B cell (primary cell): Measurements from ENCODE around the gene SDK1. TPM values are rescaled to one million over a fixed set of nuclear protein-coding genes. Genes with fewer than 3 reads are reported as not detected.

ENCODE experiments used
- ATAC-seq: fragments of 200-7000 bp; cut with Tn5 transposase; one replicate; pipeline ENCODE4 v1.10.0; 2021; ENCODE audit warnings: low read depth, mild to moderate bottlenecking, moderate number of reproducible peaks, moderate library complexity
- CTCF ChIA-PET: fragments of 350-600 bp; sonication (Branson Sonifier 250); formaldehyde crosslinking; loops from one replicate; lab custom pipeline; 2021; ENCODE audit warnings: antibody characterized with exemption, inconsistent platforms; lab: Charles Lee
- POLR2A ChIA-PET: fragments of 350-600 bp; sonication (Branson Sonifier 250); formaldehyde crosslinking; loops from one replicate; lab custom pipeline; 2021; ENCODE audit warnings: antibody characterized with exemption; lab: Charles Lee
- DNase-seq: peaks from one replicate; pipeline ENCODE4 v3.0.0; 2013
- H2AFZ ChIP-seq: 2 replicates; pipeline ENCODE4 v1.6.1; 2012; ENCODE audit warnings: mild to moderate bottlenecking, low read depth, low read length; ENCODE audit not compliant: insufficient read depth, poor library complexity, severe bottlenecking
- H3K27ac ChIP-seq, 2 donors: 1 replicate in 1 of 2; 2 replicates in 1 of 2; pipeline ENCODE4 v1.5.1; 2012 to 2013; ENCODE audit warnings: low read length in 2 of 2, mild to moderate bottlenecking in 2 of 2, moderate library complexity in 1 of 2
- H3K27me3 ChIP-seq, 4 experiments: fragments of 200-600 bp in 1 of 4; sonication (generic) in 1 of 4; replicated peaks in 1 of 4; 1 replicate in 2 of 4; 2 replicates in 2 of 4; pipeline versions ENCODE4 v1.6.1 to v1.7.0; 2013 to 2016; ENCODE audit warnings: low read length in 3 of 4, mild to moderate bottlenecking in 2 of 4, mixed read lengths in 1 of 4, moderate library complexity in 1 of 4; ENCODE audit not compliant: insufficient read depth in 4 of 4, control insufficient read depth in 3 of 4; ENCODE audit errors: control extremely low read depth in 1 of 4
- H3K36me3 ChIP-seq, 2 experiments: replicated peaks in 1 of 2; 1 replicate in 1 of 2; 2 replicates in 1 of 2; pipeline versions ENCODE4 v1.6.1 to v1.7.1; 2013; ENCODE audit warnings: low read length in 1 of 2; ENCODE audit not compliant: insufficient read depth in 2 of 2, control insufficient read depth in 1 of 2; ENCODE audit errors: control extremely low read depth in 1 of 2, extremely low read depth in 1 of 2
- H3K4me1 ChIP-seq, 2 donors: fragments of 200-600 bp in 1 of 2; sonication (generic) in 1 of 2; 1 replicate in 1 of 2; 2 replicates in 1 of 2; pipeline versions ENCODE4 v1.5.1 to v1.6.1; 2013 to 2017; ENCODE audit warnings: low read length in 2 of 2; ENCODE audit not compliant: control insufficient read depth in 2 of 2, insufficient read depth in 2 of 2
- H3K4me2 ChIP-seq: replicated peaks from 2 replicates; pipeline ENCODE3; 2012; ENCODE audit warnings: mild to moderate bottlenecking, low read depth, low read length; ENCODE audit not compliant: poor library complexity, severe bottlenecking
- H3K4me3 ChIP-seq, 5 experiments: fragments of 200-600 bp in 1 of 5; sonication (generic) in 1 of 5; 1 replicate in 3 of 5; 2 replicates in 2 of 5; pipeline versions ENCODE4 v1.5.1 to v1.7.0; 2011 to 2016; ENCODE audit warnings: low read length in 4 of 5, mild to moderate bottlenecking in 4 of 5, low read depth in 2 of 5, control low read depth in 1 of 5, moderate library complexity in 1 of 5; ENCODE audit not compliant: insufficient read depth in 1 of 5; ENCODE audit errors: control extremely low read depth in 1 of 5, extremely low read depth in 1 of 5
- H3K79me2 ChIP-seq: fragments of 200-600 bp; sonication (generic); one replicate; pipeline ENCODE4 v1.6.0; 2016; ENCODE audit warnings: low read length; ENCODE audit not compliant: control insufficient read depth, insufficient read depth
- H3K9ac ChIP-seq: fragments of 200-600 bp; sonication (generic); 2 replicates; pipeline ENCODE4 v1.6.1; 2017; ENCODE audit warnings: mild to moderate bottlenecking, low read length, moderate library complexity
- H3K9me3 ChIP-seq, 3 donors: one replicate each; pipeline versions ENCODE4 v1.6.1 to v1.7.1; 2013; ENCODE audit warnings: low read length in 2 of 3; ENCODE audit not compliant: control insufficient read depth in 2 of 3, insufficient read depth in 1 of 3; ENCODE audit errors: control extremely low read depth in 1 of 3
- H4K20me1 ChIP-seq: 2 replicates; pipeline ENCODE4 v1.6.0; 2012; ENCODE audit warnings: mild to moderate bottlenecking, low read length; ENCODE audit not compliant: insufficient read depth, control insufficient read depth, poor library complexity, severe bottlenecking
- H3K27ac Mint-ChIP-seq: one replicate; pipeline ENCODE4 v1.8.0; 2021; ENCODE audit warnings: mixed read lengths
- H3K27me3 Mint-ChIP-seq: one replicate; pipeline ENCODE4 v1.8.0; 2021; ENCODE audit warnings: mixed read lengths
- H3K4me1 Mint-ChIP-seq: one replicate; pipeline ENCODE4 v1.8.0; 2021; ENCODE audit warnings: mixed read lengths
- H3K4me3 Mint-ChIP-seq: one replicate; pipeline ENCODE4 v1.8.0; 2021; ENCODE audit warnings: mixed read lengths
- H3K9me3 Mint-ChIP-seq: one replicate; pipeline ENCODE4 v1.8.0; 2022; ENCODE audit warnings: mixed read lengths; ENCODE audit not compliant: insufficient read depth
- EZH2 ChIP-seq: IDR thresholded peaks from 2 replicates; pipeline ENCODE4 v1.6.1; 2012; ENCODE audit warnings: borderline replicate concordance, low read depth, mild to moderate bottlenecking, moderate library complexity, low read length; ENCODE audit not compliant: insufficient read depth, poor library complexity, severe bottlenecking
- WGBS: methylation state at CpG from one replicate; pipeline ENCODE4 v1.1.5; 2013; ENCODE audit warnings: missing lambda C conversion rate; ENCODE audit not compliant: insufficient coverage; 5-methylcytosine and 5-hydroxymethylcytosine counted together
- intact Hi-C: fragments of 100-400 bp; cut with micrococcal nuclease; formaldehyde crosslinking; loops from one replicate; pipeline ENCODE4 v1.10.0; 2022
- polyA plus RNA-seq: library from polyadenylated mRNA; depleted of rRNA; stranded (reverse); fragments of >200 nt; gene quantifications from 2 replicates; pipeline ENCODE4 v1.2.3, GENCODE V29; 2012
- total RNA-seq, 2 donors: library from RNA; stranded (reverse); fragments of 120-200 nt in 1 of 2; gene quantifications; 1 replicate in 1 of 2; 2 replicates in 1 of 2; pipeline versions ENCODE4 v1.2.3 to v1.2.4, GENCODE V29; 2013 to 2022
- TF ChIP-seq, protein P1 (sequence below): fragments of 200-600 bp; IDR thresholded peaks from one replicate; pipeline ENCODE4 v1.8.0; 2022; ENCODE audit warnings: antibody characterized with exemption, mild to moderate bottlenecking

The SDK1 gene
- total and polyA plus RNA-seq, 2 donors (not counting 1 experiment from before 2014, with no cell fraction given) = 0.73 to 2.0 TPM

DNA sequence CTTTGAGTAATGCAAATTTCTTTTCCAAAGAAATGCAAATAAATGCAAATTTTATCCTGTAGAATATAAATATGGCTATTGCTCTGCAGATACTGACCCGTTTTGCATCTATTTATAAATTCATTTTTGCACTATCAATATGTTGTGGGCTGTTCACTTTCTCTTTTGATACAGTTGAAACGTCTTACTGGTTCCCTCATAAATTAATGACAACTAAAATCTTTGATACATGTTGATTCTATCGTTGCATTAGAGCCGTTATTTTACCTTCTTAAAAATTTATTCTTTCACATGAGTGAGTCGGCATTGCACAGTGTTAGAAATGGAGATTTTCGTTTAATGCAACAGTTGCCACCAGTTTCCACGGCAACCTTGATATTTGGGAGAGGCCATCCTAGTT lies 691.8 kb downstream of the SDK1 start:
- H3K27me3 Mint-ChIP-seq = peaks cover 18% of the 10 kb centered on the region
- TF ChIP-seq, protein P1, sequence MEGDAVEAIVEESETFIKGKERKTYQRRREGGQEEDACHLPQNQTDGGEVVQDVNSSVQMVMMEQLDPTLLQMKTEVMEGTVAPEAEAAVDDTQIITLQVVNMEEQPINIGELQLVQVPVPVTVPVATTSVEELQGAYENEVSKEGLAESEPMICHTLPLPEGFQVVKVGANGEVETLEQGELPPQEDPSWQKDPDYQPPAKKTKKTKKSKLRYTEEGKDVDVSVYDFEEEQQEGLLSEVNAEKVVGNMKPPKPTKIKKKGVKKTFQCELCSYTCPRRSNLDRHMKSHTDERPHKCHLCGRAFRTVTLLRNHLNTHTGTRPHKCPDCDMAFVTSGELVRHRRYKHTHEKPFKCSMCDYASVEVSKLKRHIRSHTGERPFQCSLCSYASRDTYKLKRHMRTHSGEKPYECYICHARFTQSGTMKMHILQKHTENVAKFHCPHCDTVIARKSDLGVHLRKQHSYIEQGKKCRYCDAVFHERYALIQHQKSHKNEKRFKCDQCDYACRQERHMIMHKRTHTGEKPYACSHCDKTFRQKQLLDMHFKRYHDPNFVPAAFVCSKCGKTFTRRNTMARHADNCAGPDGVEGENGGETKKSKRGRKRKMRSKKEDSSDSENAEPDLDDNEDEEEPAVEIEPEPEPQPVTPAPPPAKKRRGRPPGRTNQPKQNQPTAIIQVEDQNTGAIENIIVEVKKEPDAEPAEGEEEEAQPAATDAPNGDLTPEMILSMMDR = no peak
- TF ChIP-seq EZH2 = no peak
- no peaks in the 10 kb centered on the region for H3K79me2 ChIP-seq
- H3K4me1 Mint-ChIP-seq = no peaks in the 10 kb centered on the region
- intact Hi-C loops = no loop called here
- no peaks in the 10 kb centered on the region for H3K4me1 ChIP-seq
- DNase-seq (no peak), ATAC-seq (no peak)
- 100% methylated on average over 2 of the region's 7 CpGs for WGBS
- H3K4me3 Mint-ChIP-seq = no peak overlapping the region
- no peak overlapping the region for H3K4me2 ChIP-seq
- ChIA-PET CTCF (no interaction called here), POLR2A (no interaction called here)
- no peak overlapping the region for H3K27ac Mint-ChIP-seq
- H4K20me1 ChIP-seq = no peaks in the 10 kb centered on the region
- H2AFZ ChIP-seq = no peak overlapping the region
- peaks cover 3% of the 10 kb centered on the region for H3K9me3 Mint-ChIP-seq
- H3K27me3 ChIP-seq = no peaks in the 10 kb centered on the region
- no peaks in the 10 kb centered on the region for H3K36me3 ChIP-seq
- H3K9ac ChIP-seq = no peak overlapping the region
- no peak overlapping the region for H3K27ac ChIP-seq
- H3K4me3 ChIP-seq = no peak overlapping the region
- peaks cover 0 to 11% (median 0%) of the 10 kb centered on the region in 3 donors for H3K9me3 ChIP-seq

GRCh38 chr7:3994764-3995163 lies 693.7 kb downstream of the SDK1 start:
- Mint-ChIP-seq H3K27me3 (peaks cover 24% of the 10 kb centered on the region), H3K4me3 (no peak overlapping the region), H3K9me3 (peaks cover under 1% of the 10 kb centered on the region), H3K4me1 (no peaks in the 10 kb centered on the region), H3K27ac (no peak overlapping the region)
- H3K4me1 ChIP-seq = no peaks in the 10 kb centered on the region
- peaks cover 0 to 11% (median 0%) of the 10 kb centered on the region in 3 donors for H3K9me3 ChIP-seq
- no peak overlapping the region for H3K4me3 ChIP-seq
- H3K9ac ChIP-seq = no peak overlapping the region
- no peak for DNase-seq
- 94% methylated on average over 3 of the region's 5 CpGs for WGBS
- H3K79me2 ChIP-seq = no peaks in the 10 kb centered on the region
- intact Hi-C loops = no loop called here
- CTCF ChIA-PET = no interaction called here
- no peak for ATAC-seq
- no peaks in the 10 kb centered on the region for H3K27me3 ChIP-seq
- no peaks in the 10 kb centered on the region for H4K20me1 ChIP-seq
- H3K36me3 ChIP-seq = no peaks in the 10 kb centered on the region
- no peak overlapping the region for H3K27ac ChIP-seq
- TF ChIP-seq EZH2 = no peak
- TF ChIP-seq, protein P1 = no peak
- POLR2A ChIA-PET = no interaction called here
- H2AFZ ChIP-seq = no peak overlapping the region
- H3K4me2 ChIP-seq = no peak overlapping the region
